Transverse colon (tissue), 3 donors: ENCODE data around the gene WDR91.

ENCODE experiments used
- EP300 ChIP-seq: sonication (generic); formaldehyde crosslinking; IDR thresholded peaks from one replicate; pipeline ENCODE4 v1.6.1; 2017; ENCODE audit warnings: antibody characterized with exemption, low read depth
- TF ChIP-seq, protein P1 (sequence below), 5 experiments: fragments of 200-600 bp in 3 of 5; fragments of 450-650 bp in 2 of 5; sonication (generic) in 3 of 5; IDR thresholded peaks; 1 replicate in 2 of 5; 2 replicates in 3 of 5; pipeline ENCODE4 v1.5.1; 2016 to 2017; ENCODE audit warnings: antibody characterized with exemption in 5 of 5, inconsistent platforms in 3 of 5, mild to moderate bottlenecking in 2 of 5, moderate library complexity in 1 of 5

DNA sequence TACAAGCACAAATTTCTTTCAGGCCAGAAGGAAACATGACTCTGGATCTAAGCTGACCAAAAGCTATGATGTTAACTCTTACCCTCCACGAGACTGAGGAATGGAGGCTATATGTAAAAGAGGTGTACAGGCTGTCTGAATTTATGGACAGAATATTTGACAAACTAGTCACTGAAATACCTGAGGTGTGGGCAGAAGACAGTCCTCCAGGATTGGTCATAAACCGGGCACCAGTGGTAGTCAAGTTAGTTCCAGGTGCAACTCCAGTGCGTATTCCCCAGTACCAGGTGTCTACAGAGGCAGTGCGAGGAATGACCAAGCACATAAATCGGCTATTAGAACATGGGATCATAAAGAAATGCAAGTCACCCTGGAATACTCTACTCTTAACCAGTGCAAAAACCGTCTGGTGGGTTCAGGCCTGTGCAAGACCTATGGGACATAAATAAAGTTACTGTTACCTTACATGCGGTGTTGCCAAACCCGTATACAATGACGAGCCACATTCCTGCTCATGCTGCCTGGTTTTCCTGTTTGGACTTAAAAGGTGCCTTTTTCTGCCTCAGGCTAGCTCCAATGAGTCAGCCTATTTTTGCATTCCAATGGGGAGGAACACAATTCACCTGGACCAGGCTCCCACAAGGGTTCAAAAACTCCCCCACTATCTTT is 34.2 kb downstream of the WDR91 start:
- TF ChIP-seq, protein P1, sequence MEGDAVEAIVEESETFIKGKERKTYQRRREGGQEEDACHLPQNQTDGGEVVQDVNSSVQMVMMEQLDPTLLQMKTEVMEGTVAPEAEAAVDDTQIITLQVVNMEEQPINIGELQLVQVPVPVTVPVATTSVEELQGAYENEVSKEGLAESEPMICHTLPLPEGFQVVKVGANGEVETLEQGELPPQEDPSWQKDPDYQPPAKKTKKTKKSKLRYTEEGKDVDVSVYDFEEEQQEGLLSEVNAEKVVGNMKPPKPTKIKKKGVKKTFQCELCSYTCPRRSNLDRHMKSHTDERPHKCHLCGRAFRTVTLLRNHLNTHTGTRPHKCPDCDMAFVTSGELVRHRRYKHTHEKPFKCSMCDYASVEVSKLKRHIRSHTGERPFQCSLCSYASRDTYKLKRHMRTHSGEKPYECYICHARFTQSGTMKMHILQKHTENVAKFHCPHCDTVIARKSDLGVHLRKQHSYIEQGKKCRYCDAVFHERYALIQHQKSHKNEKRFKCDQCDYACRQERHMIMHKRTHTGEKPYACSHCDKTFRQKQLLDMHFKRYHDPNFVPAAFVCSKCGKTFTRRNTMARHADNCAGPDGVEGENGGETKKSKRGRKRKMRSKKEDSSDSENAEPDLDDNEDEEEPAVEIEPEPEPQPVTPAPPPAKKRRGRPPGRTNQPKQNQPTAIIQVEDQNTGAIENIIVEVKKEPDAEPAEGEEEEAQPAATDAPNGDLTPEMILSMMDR (IDR thresholded peaks at IDR 0.05): no peak
- TF ChIP-seq EP300: no peak
